GM19239 (cell line): ENCODE results near the gene APOBEC3A.
"Not testable (repeated sequence)": the region's sequence is repeated elsewhere in the genome, so short reads cannot be mapped to it uniquely, and the experiment has no call there.

Source experiments
- DNase-seq: peaks from one replicate; pipeline ENCODE4 v3.0.0; 2011; ENCODE audit warnings: low spot score; ENCODE audit not compliant: insufficient read length
- FAIRE-seq: peaks from 2 replicates; lab custom pipeline; 2011; peaks lifted over from hg19 to GRCh38; lab: Jason Lieb, UNC

APOBEC3A gene

GRCh38 chr22:39008271-39008850, 51.0 kb downstream of the APOBEC3A start:
- peak; percentile 49 for FAIRE-seq
- not testable (repeated sequence) for DNase-seq

- DNase-seq (no peak), FAIRE-seq (no peak)
These were observed 53.5 kb downstream of the APOBEC3A start for GRCh38 chr22:39010946-39011345.
